MM.1S (cell line): ENCODE data around the gene CXCL5.

Experiments used
- EZH2 ChIP-seq: fragments of 300-600 bp; sonication (generic); optimal IDR thresholded peaks from 2 replicates; pipeline ENCODE3; 2017; ENCODE audit warnings: low read depth, mild to moderate bottlenecking, antibody characterized with exemption, low read length, mixed read lengths
- TF ChIP-seq, protein P1 (sequence below): fragments of 300-600 bp; sonication (generic); IDR thresholded peaks from 2 replicates; pipeline ENCODE4 v1.5.1; 2016; ENCODE audit warnings: antibody characterized with exemption, low read length, mixed read lengths

DNA sequence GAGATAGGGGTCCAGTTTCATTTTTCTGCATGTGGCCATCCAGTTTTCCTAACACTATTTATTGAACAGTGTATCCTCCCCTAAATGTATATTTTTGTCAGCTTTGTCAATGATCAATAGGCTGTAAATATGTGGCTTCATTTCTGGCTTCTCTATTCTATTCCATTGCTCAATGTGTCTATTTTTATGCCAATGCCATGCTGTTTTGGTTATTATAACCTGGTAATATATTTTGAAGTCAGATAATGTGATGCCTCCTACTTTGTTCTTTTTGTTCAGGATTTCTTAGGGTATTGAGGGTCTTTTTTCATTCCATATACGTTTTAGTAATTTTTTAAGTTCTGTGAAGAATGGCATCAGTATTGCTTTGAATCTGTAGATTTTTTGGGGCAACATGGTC lies 48.7 kb upstream of the CXCL5 start:
- TF ChIP-seq, protein P1, sequence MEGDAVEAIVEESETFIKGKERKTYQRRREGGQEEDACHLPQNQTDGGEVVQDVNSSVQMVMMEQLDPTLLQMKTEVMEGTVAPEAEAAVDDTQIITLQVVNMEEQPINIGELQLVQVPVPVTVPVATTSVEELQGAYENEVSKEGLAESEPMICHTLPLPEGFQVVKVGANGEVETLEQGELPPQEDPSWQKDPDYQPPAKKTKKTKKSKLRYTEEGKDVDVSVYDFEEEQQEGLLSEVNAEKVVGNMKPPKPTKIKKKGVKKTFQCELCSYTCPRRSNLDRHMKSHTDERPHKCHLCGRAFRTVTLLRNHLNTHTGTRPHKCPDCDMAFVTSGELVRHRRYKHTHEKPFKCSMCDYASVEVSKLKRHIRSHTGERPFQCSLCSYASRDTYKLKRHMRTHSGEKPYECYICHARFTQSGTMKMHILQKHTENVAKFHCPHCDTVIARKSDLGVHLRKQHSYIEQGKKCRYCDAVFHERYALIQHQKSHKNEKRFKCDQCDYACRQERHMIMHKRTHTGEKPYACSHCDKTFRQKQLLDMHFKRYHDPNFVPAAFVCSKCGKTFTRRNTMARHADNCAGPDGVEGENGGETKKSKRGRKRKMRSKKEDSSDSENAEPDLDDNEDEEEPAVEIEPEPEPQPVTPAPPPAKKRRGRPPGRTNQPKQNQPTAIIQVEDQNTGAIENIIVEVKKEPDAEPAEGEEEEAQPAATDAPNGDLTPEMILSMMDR, result no peak
- TF ChIP-seq EZH2, result no peak
